ENCODE measurements around the gene CLK3.
A peak's percentile ranks its signal among the peaks of the same experiment; 100 is the strongest.
"Not testable (repeated sequence)": the region's sequence is repeated elsewhere in the genome, so short reads cannot be mapped to it uniquely, and the experiment has no call there.

CLK3 gene

GRCh38 chr15:74595271-74595670 lies 20.4 kb upstream of the CLK3 start:
- no peak overlapping the region for H3K4me3 ChIP-seq (ENCODE audit: low read depth, low read length)

GRCh38 chr15:74596736-74597135 lies 18.9 kb upstream of the CLK3 start:
- H4K12ac ChIP-seq (ENCODE audit: low read depth, low read length); H3K27me3 ChIP-seq (ENCODE audit: insufficient read depth, low read length); H2AFZ ChIP-seq (ENCODE audit: insufficient read depth, low read length, poor library complexity); H3K4me3 ChIP-seq (ENCODE audit: low read depth, low read length); H4K91ac ChIP-seq (ENCODE audit: low read depth, low read length); H3K9ac ChIP-seq (ENCODE audit: low read length); H2BK12ac ChIP-seq (ENCODE audit: low read length); H3K4ac ChIP-seq (ENCODE audit: low read depth, low read length); H3K23ac ChIP-seq (ENCODE audit: low read length); H2AK5ac ChIP-seq (ENCODE audit: low read length); H3K4me2 ChIP-seq (ENCODE audit: low read length); H4K8ac ChIP-seq (ENCODE audit: low read depth, low read length); H3K79me1 ChIP-seq (ENCODE audit: low read length); H3K18ac ChIP-seq (ENCODE audit: low read length); H2BK5ac ChIP-seq (ENCODE audit: low read depth, low read length, poor library complexity); H3K79me2 ChIP-seq (ENCODE audit: control insufficient read depth, insufficient read depth, low read length, poor library complexity); H3K14ac ChIP-seq (ENCODE audit: low read length); H2BK120ac ChIP-seq (ENCODE audit: insufficient read depth, low read length, poor library complexity); H3K27ac ChIP-seq (ENCODE audit: low read depth, low read length); DNase-seq; H3K9me3 ChIP-seq (ENCODE audit: insufficient read depth, low read depth, low read length): not testable (repeated sequence)
- peaks cover 54 to 67% of the 10 kb centered on the region in 2 experiments for H3K36me3 ChIP-seq (ENCODE audit: control insufficient read depth in 1 of 2, insufficient read depth in 2 of 2, low read length in 2 of 2)
- WGBS (ENCODE audit: extremely low coverage, insufficient coverage, insufficient read length) = no CpG with 5 or more reads among the region's 11 CpGs
- peaks cover 17 to 20% of the 10 kb centered on the region in 2 experiments for H3K4me1 ChIP-seq (ENCODE audit: control insufficient read depth in 1 of 2, insufficient read depth in 2 of 2, low read length in 2 of 2)

More at GRCh38 chr15:74595271-74595670, 20.4 kb upstream of the CLK3 start:
- Histone ChIP-seq H2AFZ (ENCODE audit: insufficient read depth, low read length, poor library complexity) (no peak overlapping the region), H3K36me3 (ENCODE audit: control insufficient read depth in 1 of 2, insufficient read depth in 2 of 2, low read length in 2 of 2) (peaks cover 65 to 81% of the 10 kb centered on the region in 2 experiments), H2BK12ac (ENCODE audit: low read length) (no peak overlapping the region), H2BK120ac (ENCODE audit: insufficient read depth, low read length, poor library complexity) (no peak overlapping the region), H3K4ac (ENCODE audit: low read depth, low read length) (no peak overlapping the region), H3K23ac (ENCODE audit: low read length) (no peak overlapping the region), H3K79me2 (ENCODE audit: control insufficient read depth, insufficient read depth, low read length, poor library complexity) (no peaks in the 10 kb centered on the region), H4K12ac (ENCODE audit: low read depth, low read length) (no peak overlapping the region), H2BK5ac (ENCODE audit: low read depth, low read length, poor library complexity) (no peak overlapping the region), H4K8ac (ENCODE audit: low read depth, low read length) (no peak overlapping the region), H3K18ac (ENCODE audit: low read length) (no peak overlapping the region), H3K9me3 (ENCODE audit: insufficient read depth, low read depth, low read length) (peaks cover 3% of the 10 kb centered on the region), H4K91ac (ENCODE audit: low read depth, low read length) (no peak overlapping the region), H3K79me1 (ENCODE audit: low read length) (peaks cover 7% of the 10 kb centered on the region), H3K9ac (ENCODE audit: low read length) (no peak overlapping the region), H2AK5ac (ENCODE audit: low read length) (no peak overlapping the region), H3K4me2 (ENCODE audit: low read length) (no peak overlapping the region), H3K4me1 (ENCODE audit: control insufficient read depth in 1 of 2, insufficient read depth in 2 of 2, low read length in 2 of 2) (peaks cover 21 to 25% of the 10 kb centered on the region in 2 experiments), H3K14ac (ENCODE audit: low read length) (no peak overlapping the region), H3K27me3 (ENCODE audit: insufficient read depth, low read length) (no peaks in the 10 kb centered on the region), H3K27ac (ENCODE audit: low read depth, low read length) (no peak overlapping the region)
- DNase-seq = no peak
- WGBS (ENCODE audit: extremely low coverage, insufficient coverage, insufficient read length) = no CpG with 5 or more reads among the region's 5 CpGs

- not testable (repeated sequence) for H3K4me3 ChIP-seq (ENCODE audit: low read depth, low read length); H3K14ac ChIP-seq (ENCODE audit: low read length); H3K4ac ChIP-seq (ENCODE audit: low read depth, low read length); H4K91ac ChIP-seq (ENCODE audit: low read depth, low read length); H3K9me3 ChIP-seq (ENCODE audit: insufficient read depth, low read depth, low read length); H3K9ac ChIP-seq (ENCODE audit: low read length); H3K79me2 ChIP-seq (ENCODE audit: control insufficient read depth, insufficient read depth, low read length, poor library complexity); H3K18ac ChIP-seq (ENCODE audit: low read length); H3K27me3 ChIP-seq (ENCODE audit: insufficient read depth, low read length); H3K4me2 ChIP-seq (ENCODE audit: low read length); H2BK120ac ChIP-seq (ENCODE audit: insufficient read depth, low read length, poor library complexity); H3K79me1 ChIP-seq (ENCODE audit: low read length); H2AK5ac ChIP-seq (ENCODE audit: low read length); H3K27ac ChIP-seq (ENCODE audit: low read depth, low read length); H4K8ac ChIP-seq (ENCODE audit: low read depth, low read length); H2BK5ac ChIP-seq (ENCODE audit: low read depth, low read length, poor library complexity); H2BK12ac ChIP-seq (ENCODE audit: low read length); DNase-seq; H3K23ac ChIP-seq (ENCODE audit: low read length); H4K12ac ChIP-seq (ENCODE audit: low read depth, low read length); H2AFZ ChIP-seq (ENCODE audit: insufficient read depth, low read length, poor library complexity)
- no CpG with 5 or more reads among the region's 16 CpGs for WGBS (ENCODE audit: extremely low coverage, insufficient coverage, insufficient read length)
- H3K36me3 ChIP-seq (ENCODE audit: control insufficient read depth in 1 of 2, insufficient read depth in 2 of 2, low read length in 2 of 2) = peaks cover 51 to 63% of the 10 kb centered on the region in 2 experiments
- H3K4me1 ChIP-seq (ENCODE audit: control insufficient read depth in 1 of 2, insufficient read depth in 2 of 2, low read length in 2 of 2) = peaks cover 14 to 15% of the 10 kb centered on the region in 2 experiments
Observed at GRCh38 chr15:74597146-74597705, 18.4 kb upstream of the CLK3 start.

GRCh38 chr15:74598126-74598842 lies 17.4 kb upstream of the CLK3 start:
- Histone ChIP-seq H3K36me3 (ENCODE audit: control insufficient read depth in 1 of 2, insufficient read depth in 2 of 2, low read length in 2 of 2) (peaks cover 40 to 52% of the 10 kb centered on the region in 2 experiments), H3K79me1 (ENCODE audit: low read length) (no peaks in the 10 kb centered on the region), H2AK5ac (ENCODE audit: low read length) (no peak overlapping the region), H3K27ac (ENCODE audit: low read depth, low read length) (no peak overlapping the region), H3K4ac (ENCODE audit: low read depth, low read length) (no peak overlapping the region), H3K9me3 (ENCODE audit: insufficient read depth, low read depth, low read length) (peaks cover 3% of the 10 kb centered on the region), H3K4me3 (ENCODE audit: low read depth, low read length) (no peak overlapping the region), H2BK5ac (ENCODE audit: low read depth, low read length, poor library complexity) (no peak overlapping the region), H3K4me2 (ENCODE audit: low read length) (peak overlapping the region; percentile 53), H3K18ac (ENCODE audit: low read length) (no peak overlapping the region), H4K12ac (ENCODE audit: low read depth, low read length) (no peak overlapping the region), H3K23ac (ENCODE audit: low read length) (no peak overlapping the region), H4K8ac (ENCODE audit: low read depth, low read length) (no peak overlapping the region), H3K79me2 (ENCODE audit: control insufficient read depth, insufficient read depth, low read length, poor library complexity) (no peaks in the 10 kb centered on the region), H4K91ac (ENCODE audit: low read depth, low read length) (no peak overlapping the region), H2BK12ac (ENCODE audit: low read length) (no peak overlapping the region), H3K14ac (ENCODE audit: low read length) (no peak overlapping the region), H3K27me3 (ENCODE audit: insufficient read depth, low read length) (no peaks in the 10 kb centered on the region), H3K9ac (ENCODE audit: low read length) (no peak overlapping the region), H2BK120ac (ENCODE audit: insufficient read depth, low read length, poor library complexity) (no peak overlapping the region), H2AFZ (ENCODE audit: insufficient read depth, low read length, poor library complexity) (no peak overlapping the region), H3K4me1 (ENCODE audit: control insufficient read depth in 1 of 2, insufficient read depth in 2 of 2, low read length in 2 of 2) (peaks cover 3 to 4% of the 10 kb centered on the region in 2 experiments)
- peak; percentile 68 to 83 for DNase-seq
- WGBS (ENCODE audit: extremely low coverage, insufficient coverage, insufficient read length) = no CpG with 5 or more reads among the region's 26 CpGs
